GM12878 (cell line): ENCODE results near the gene MSH3. TPM values are rescaled to one million over a fixed set of nuclear protein-coding genes. Genes with fewer than 3 reads are reported as not detected.

Source experiments
- ATAC-seq: fragments of 200-7000 bp; cut with Tn5 transposase; 3 replicates; pipeline ENCODE4 v1.9.1; 2020; ENCODE audit warnings: mild to moderate bottlenecking, moderate library complexity
- BruUV-seq: library from RNA; stranded (reverse); fragments of 400-500 nt; replicated peaks from 2 replicates; lab custom pipeline; 2021; lab: Mats Ljungman, UMichigan
- CTCF ChIA-PET: fragments of 300-600 bp; sonication (Branson Sonifier 250); formaldehyde crosslinking; extraction: SDS; loops from one replicate; lab custom pipeline; 2021; ENCODE audit warnings: inconsistent platforms; lab: Yijun Ruan, JAX
- POLR2A ChIA-PET: fragments of 350-600 bp; formaldehyde crosslinking; extraction: SDS; loops from one replicate; lab custom pipeline; 2021; ENCODE audit warnings: inconsistent platforms; lab: Charles Lee
- RAD21 ChIA-PET: fragments of 300-600 bp; sonication (Branson Sonifier 250); formaldehyde crosslinking; loops from one replicate; lab custom pipeline; 2023; ENCODE audit warnings: antibody characterized with exemption; ENCODE audit not compliant: unreplicated experiment; lab: Charles Lee
- SMC1A ChIA-PET: fragments of 300-600 bp; sonication (Branson Sonifier 250); formaldehyde crosslinking; loops from one replicate; lab custom pipeline; 2023; ENCODE audit not compliant: unreplicated experiment, uncharacterized antibody; lab: Charles Lee
- DNase-seq: peaks from one replicate; pipeline ENCODE4 v3.0.0-alpha.2; 2011; ENCODE audit warnings: low read depth, low spot score
- FAIRE-seq: peaks from 3 replicates; lab custom pipeline; 2011; peaks lifted over from hg19 to GRCh38; lab: Jason Lieb, UNC
- H2AFZ ChIP-seq: 2 replicates; pipeline ENCODE4 v1.6.0; 2011; ENCODE audit warnings: low read depth, low read length, control low read depth; ENCODE audit not compliant: control insufficient read depth
- H3K27ac ChIP-seq: 2 replicates; pipeline ENCODE4 v1.5.1; 2011; ENCODE audit warnings: control low read depth; ENCODE audit not compliant: control insufficient read depth, insufficient read depth
- H3K27me3 ChIP-seq, 2 experiments: replicated peaks in 1 of 2; 2 replicates each; pipeline versions ENCODE4 v1.6.0 to v1.6.1; 2011; ENCODE audit warnings: low read length in 1 of 2; ENCODE audit not compliant: control insufficient read depth in 2 of 2, insufficient read depth in 2 of 2
- H3K36me3 ChIP-seq, 2 experiments: 2 replicates each; pipeline ENCODE4 v1.5.1; 2011; ENCODE audit warnings: low read length in 1 of 2; ENCODE audit not compliant: control insufficient read depth in 2 of 2, insufficient read depth in 2 of 2
- H3K4me1 ChIP-seq: 2 replicates; pipeline ENCODE4 v1.6.1; 2011; ENCODE audit warnings: mild to moderate bottlenecking, low read length, moderate library complexity, mixed read lengths; ENCODE audit not compliant: control insufficient read depth, insufficient read depth
- H3K4me2 ChIP-seq: 2 replicates; pipeline ENCODE4 v1.6.0; 2011; ENCODE audit warnings: control low read depth; ENCODE audit not compliant: control insufficient read depth, insufficient read depth
- H3K4me3 ChIP-seq: fragments of 200-600 bp; sonication (generic); 2 replicates; pipeline ENCODE4 v1.5.1; 2016
- H3K79me2 ChIP-seq: 2 replicates; pipeline ENCODE4 v1.6.0; 2011; ENCODE audit warnings: low read length; ENCODE audit not compliant: control insufficient read depth, insufficient read depth
- H3K9ac ChIP-seq: 2 replicates; pipeline ENCODE4 v1.8.0; 2011; ENCODE audit warnings: low read length, control low read depth, mixed read lengths; ENCODE audit not compliant: control insufficient read depth, insufficient read depth
- H3K9me3 ChIP-seq: replicated peaks from 3 replicates; pipeline ENCODE4 v1.5.1; 2011; ENCODE audit warnings: mild to moderate bottlenecking, low read length; ENCODE audit not compliant: control insufficient read depth, insufficient read depth
- H4K20me1 ChIP-seq: 2 replicates; pipeline ENCODE4 v1.6.0; 2011; ENCODE audit not compliant: control insufficient read depth, insufficient read depth
- CREB1 ChIP-seq: IDR thresholded peaks from 2 replicates; pipeline ENCODE4 v1.6.1; 2012; ENCODE audit warnings: low read depth, mild to moderate bottlenecking, inconsistent platforms
- EGR1 ChIP-seq, 2 experiments: IDR thresholded peaks; 1 replicate in 1 of 2; 2 replicates in 1 of 2; pipeline ENCODE4 v1.6.1; 2011 to 2012; ENCODE audit warnings: low read depth in 2 of 2, low read length in 2 of 2, borderline replicate concordance in 1 of 2, mild to moderate bottlenecking in 1 of 2, moderate library complexity in 1 of 2
- EZH2 ChIP-seq: IDR thresholded peaks from 2 replicates; pipeline ENCODE4 v1.6.1; 2012; ENCODE audit warnings: low read depth, mild to moderate bottlenecking, control low read depth, inconsistent platforms, low read length, borderline replicate concordance; ENCODE audit not compliant: control insufficient read depth
- FOXK2 ChIP-seq: fragments of 450-650 bp; IDR thresholded peaks from 2 replicates; pipeline ENCODE4 v1.6.1; 2017; ENCODE audit warnings: mild to moderate bottlenecking, moderate library complexity
- HSF1 ChIP-seq: fragments of 150-350 bp; IDR thresholded peaks from 2 replicates; pipeline ENCODE4 v1.6.1; 2014; ENCODE audit warnings: mild to moderate bottlenecking, low read depth, low read length
- JUNB ChIP-seq: IDR thresholded peaks from 2 replicates; pipeline ENCODE4 v1.6.1; 2016; ENCODE audit warnings: antibody characterized with exemption, mild to moderate bottlenecking
- MYB ChIP-seq: fragments of 150-350 bp; IDR thresholded peaks from 2 replicates; pipeline ENCODE4 v1.6.1; 2014; ENCODE audit warnings: mild to moderate bottlenecking, low read depth, low read length, borderline replicate concordance
- NBN ChIP-seq: fragments of 450-650 bp; IDR thresholded peaks from 2 replicates; pipeline ENCODE4 v1.6.1; 2016
- PKNOX1 ChIP-seq: fragments of 450-650 bp; IDR thresholded peaks from 2 replicates; pipeline ENCODE4 v1.6.1; 2016; ENCODE audit warnings: mild to moderate bottlenecking
- REST ChIP-seq: IDR thresholded peaks from 2 replicates; pipeline ENCODE4 v1.6.1; 2012; ENCODE audit warnings: mild to moderate bottlenecking, low read depth, low read length
- SP1 ChIP-seq: IDR thresholded peaks from one replicate; pipeline ENCODE4 v1.6.1; 2011; ENCODE audit warnings: low read depth, low read length
- SPI1 ChIP-seq: IDR thresholded peaks from 2 replicates; pipeline ENCODE4 v1.6.1; 2011; ENCODE audit warnings: low read depth, mild to moderate bottlenecking, low read length, moderate library complexity, borderline replicate concordance; ENCODE audit not compliant: insufficient read depth
- SREBF2 ChIP-seq: IDR thresholded peaks from 2 replicates; pipeline ENCODE4 v1.6.1; 2012; ENCODE audit warnings: mild to moderate bottlenecking, low read length
- WGBS: methylation state at CpG from one replicate; pipeline ENCODE4 v1.1.6; 2016; ENCODE audit warnings: low lambda C conversion rate; ENCODE audit not compliant: insufficient replicate concordance, insufficient coverage; ENCODE audit errors: missing lambda C conversion rate; 5-methylcytosine and 5-hydroxymethylcytosine counted together
- in situ Hi-C: fragments of 300-500 bp; cut with MboI; formaldehyde crosslinking; loops from 9 replicates; pipeline ENCODE4 v1.14.3; 2018; ENCODE audit warnings: mixed read lengths
- intact Hi-C: fragments of 100-400 bp; cut with micrococcal nuclease; formaldehyde crosslinking; loops from one replicate; pipeline ENCODE4 v1.14.2; 2022; ENCODE audit not compliant: unreplicated experiment
- polyA plus RNA-seq, 11 experiments: library from polyadenylated mRNA; depleted of rRNA in 4 of 11; unstranded in 6 of 11; stranded (reverse) in 5 of 11; fragments of >200 nt; fragmentation: Nextera tagmentation in 4 of 11; fragmentation: Illumina TruSeq in 1 of 11; extraction: Ambion mirVana in 4 of 11; extraction: Trizol in 1 of 11; gene quantifications; 1 replicate in 1 of 11; 2 replicates in 10 of 11; pipeline versions ENCODE4 v1.2.1 to v1.2.3, GENCODE V29; 2011 to 2016; ENCODE audit warnings: inconsistent platforms in 2 of 11, missing spikeins in 2 of 11, low read depth in 1 of 11
- total RNA-seq, 4 experiments: library from RNA; depleted of rRNA in 3 of 4; stranded (reverse); fragments of >200 nt in 3 of 4; fragmentation: Illumina TruSeq in 1 of 4; extraction: Trizol in 1 of 4; gene quantifications; 2 replicates each; pipeline versions ENCODE4 v1.2.1 to v1.2.3, GENCODE V29; 2013 to 2021
- TF ChIP-seq, protein P1 (sequence below): fragments of 450-650 bp; formaldehyde crosslinking; IDR thresholded peaks from 2 replicates; pipeline ENCODE4 v1.4.0; 2022; ENCODE audit warnings: mild to moderate bottlenecking, moderate library complexity

The MSH3 gene
- total and polyA plus RNA-seq, 10 of the 15 experiments (the other 5 are each of a cell fraction or from before 2014, with no cell fraction given) = 4.7 to 17.5 (median 12.2) TPM

DNA sequence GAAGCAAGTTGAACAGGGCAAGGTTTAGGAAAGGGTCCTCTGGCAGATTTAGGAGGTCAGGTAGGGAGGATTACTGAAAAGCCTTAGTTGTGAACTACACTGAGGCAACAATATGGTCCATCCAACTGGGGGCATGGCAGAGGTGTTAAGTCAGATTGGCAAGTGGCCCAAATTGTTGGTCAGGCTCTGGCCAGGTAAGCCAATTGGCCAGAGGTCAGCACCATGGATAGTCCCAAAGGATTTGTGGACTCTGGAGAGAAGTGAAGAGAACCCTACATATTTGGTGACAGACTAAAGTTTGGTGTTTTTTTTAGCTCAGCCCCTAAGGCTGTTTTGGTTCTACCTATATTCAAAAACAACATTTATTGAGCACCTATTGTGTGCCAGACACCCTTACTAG, 266.6 kb downstream of the MSH3 start (continued):
- TF ChIP-seq SPI1 = no peak

GRCh38 chr5:80925931-80926330, 271.5 kb downstream of the MSH3 start:
- H3K9me3 ChIP-seq = no peaks in the 10 kb centered on the region
- no peaks in the 10 kb centered on the region for H3K27me3 ChIP-seq
- no peaks in the 10 kb centered on the region for H3K36me3 ChIP-seq
- DNase-seq (no peak), FAIRE-seq (no peak), ATAC-seq (no peak)
- 95% methylated on average over 1 of the region's 1 CpG for WGBS
- ChIA-PET RAD21 (no interaction called here), SMC1A (no interaction called here), POLR2A (no interaction called here), CTCF (no interaction called here)
- intact Hi-C loops (no loop called here), in situ Hi-C loops (no loop called here)
- H3K27ac ChIP-seq = no peak overlapping the region
- H3K79me2 ChIP-seq = no peaks in the 10 kb centered on the region
- H3K4me1 ChIP-seq = no peaks in the 10 kb centered on the region; the same call in 1 of the 2 replicates
- H3K4me3 ChIP-seq = no peak overlapping the region
- no TSS peak for BruUV-seq
- no peak overlapping the region for H3K4me2 ChIP-seq
- H4K20me1 ChIP-seq = no peaks in the 10 kb centered on the region
- H3K9ac ChIP-seq = no peak overlapping the region
- no peak overlapping the region for H2AFZ ChIP-seq
- no peak for TF ChIP-seq FOXK2
- TF ChIP-seq MYB = no peak
- TF ChIP-seq PKNOX1 = no peak
- no peak for TF ChIP-seq JUNB
- TF ChIP-seq EGR1 (IDR thresholded peaks at IDR 0.05; ENCODE audit: borderline replicate concordance in 1 of 2, low read depth in 2 of 2, low read length in 2 of 2) = no peak
- no peak for TF ChIP-seq SP1
- TF ChIP-seq, protein P1, sequence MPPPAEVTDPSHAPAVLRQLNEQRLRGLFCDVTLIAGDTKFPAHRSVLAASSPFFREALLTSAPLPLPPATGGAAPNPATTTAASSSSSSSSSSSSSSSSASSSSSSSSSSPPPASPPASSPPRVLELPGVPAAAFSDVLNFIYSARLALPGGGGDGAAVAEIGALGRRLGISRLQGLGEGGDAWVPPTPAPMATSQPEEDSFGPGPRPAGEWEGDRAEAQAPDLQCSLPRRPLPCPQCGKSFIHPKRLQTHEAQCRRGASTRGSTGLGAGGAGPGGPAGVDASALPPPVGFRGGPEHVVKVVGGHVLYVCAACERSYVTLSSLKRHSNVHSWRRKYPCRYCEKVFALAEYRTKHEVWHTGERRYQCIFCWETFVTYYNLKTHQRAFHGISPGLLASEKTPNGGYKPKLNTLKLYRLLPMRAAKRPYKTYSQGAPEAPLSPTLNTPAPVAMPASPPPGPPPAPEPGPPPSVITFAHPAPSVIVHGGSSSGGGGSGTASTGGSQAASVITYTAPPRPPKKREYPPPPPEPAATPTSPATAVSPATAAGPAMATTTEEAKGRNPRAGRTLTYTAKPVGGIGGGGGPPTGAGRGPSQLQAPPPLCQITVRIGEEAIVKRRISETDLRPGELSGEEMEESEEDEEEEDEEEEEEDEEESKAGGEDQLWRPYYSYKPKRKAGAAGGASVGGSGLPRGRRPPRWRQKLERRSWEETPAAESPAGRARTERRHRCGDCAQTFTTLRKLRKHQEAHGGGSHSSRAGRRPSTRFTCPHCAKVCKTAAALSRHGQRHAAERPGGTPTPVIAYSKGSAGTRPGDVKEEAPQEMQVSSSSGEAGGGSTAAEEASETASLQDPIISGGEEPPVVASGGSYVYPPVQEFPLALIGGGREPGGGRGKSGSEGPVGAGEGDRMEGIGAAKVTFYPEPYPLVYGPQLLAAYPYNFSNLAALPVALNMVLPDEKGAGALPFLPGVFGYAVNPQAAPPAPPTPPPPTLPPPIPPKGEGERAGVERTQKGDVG = no peak
- no peak for TF ChIP-seq NBN
- no peak for TF ChIP-seq SREBF2
- TF ChIP-seq EZH2 = no peak
- no peak for TF ChIP-seq CREB1
- TF ChIP-seq REST = no peak
- no peak for TF ChIP-seq HSF1
